GM19452 (cell line): Measurements from ENCODE around the gene DENND6B.

ENCODE experiments used
- ATAC-seq: cut with Tn5 transposase; IDR thresholded peaks from one replicate; pipeline ENCODE4 v1.9.1; 2021; ENCODE audit not compliant: unreplicated experiment

DENND6B gene

GRCh38 chr22:50304528-50305392 lies 22.1 kb downstream of the DENND6B start:
- no peak for ATAC-seq

GRCh38 chr22:50303848-50304527 lies 22.8 kb downstream of the DENND6B start:
- no peak for ATAC-seq

- no peak for ATAC-seq
Observed at GRCh38 chr22:50303515-50303847, 23.3 kb downstream of the DENND6B start.

GRCh38 chr22:50302564-50302963 lies 24.2 kb downstream of the DENND6B start:
- no peak for ATAC-seq

- no peak for ATAC-seq
Observed at GRCh38 chr22:50302041-50302541, 24.7 kb downstream of the DENND6B start.

- ATAC-seq: no peak
Observed at GRCh38 chr22:50301581-50301991, 25.2 kb downstream of the DENND6B start.

- no peak for ATAC-seq
Observed at GRCh38 chr22:50300620-50301257, 26.1 kb downstream of the DENND6B start.

GRCh38 chr22:50299785-50300619 lies 26.8 kb downstream of the DENND6B start:
- no peak for ATAC-seq

- no peak for ATAC-seq
Observed at GRCh38 chr22:50298937-50299784, 27.7 kb downstream of the DENND6B start.

GRCh38 chr22:50298266-50298637 lies 28.6 kb downstream of the DENND6B start:
- ATAC-seq: no peak

- no peak for ATAC-seq
Observed at GRCh38 chr22:50297510-50298265, 29.1 kb downstream of the DENND6B start.

GRCh38 chr22:50296658-50297490 lies 29.9 kb downstream of the DENND6B start:
- ATAC-seq: no peak

- ATAC-seq: no peak
Observed at GRCh38 chr22:50294319-50294656, 32.5 kb downstream of the DENND6B start.

- ATAC-seq: no peak
Observed at GRCh38 chr22:50293441-50294318, 33.1 kb downstream of the DENND6B start.

GRCh38 chr22:50292643-50293440 lies 34.0 kb downstream of the DENND6B start:
- no peak for ATAC-seq

GRCh38 chr22:50289942-50290630 lies 36.7 kb downstream of the DENND6B start:
- ATAC-seq: no peak
